NCI-H128 (cell line): ENCODE data around the gene EEFSEC.

Experiments used
- DNase-seq: peaks from one replicate; lab custom pipeline; 2025; ENCODE audit not compliant: unreplicated experiment; lab: John Stamatoyannopoulos, UW

The EEFSEC gene

GRCh38 chr3:128153156-128154041 is at the start of gene EEFSEC:
Gene EEFSEC, plus strand, starts transcription at chr3:128153481. Its CDS starts 27 bp downstream, at chr3:128153508.
- peak; percentile 10 for DNase-seq

DNA sequence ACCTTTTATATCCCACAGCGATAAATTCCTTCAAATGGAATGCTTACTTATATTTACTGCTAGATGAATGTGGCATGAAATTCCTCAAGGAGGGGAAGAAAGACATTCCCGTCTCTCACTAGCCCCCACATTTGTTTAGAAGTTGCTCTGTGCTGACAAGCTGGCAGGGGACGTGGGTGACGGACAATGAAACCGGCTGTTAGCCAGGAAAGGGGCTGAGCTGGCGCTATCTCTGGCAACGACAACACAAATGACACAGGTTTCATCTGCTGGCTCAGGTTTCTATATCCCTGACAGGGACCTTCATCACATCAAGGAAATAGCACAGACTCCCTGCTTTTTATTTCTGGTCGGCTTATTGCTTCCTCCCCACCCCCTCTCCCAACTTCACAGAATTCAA is 45.4 kb upstream of the EEFSEC start:
- DNase-seq = no peak

DNA sequence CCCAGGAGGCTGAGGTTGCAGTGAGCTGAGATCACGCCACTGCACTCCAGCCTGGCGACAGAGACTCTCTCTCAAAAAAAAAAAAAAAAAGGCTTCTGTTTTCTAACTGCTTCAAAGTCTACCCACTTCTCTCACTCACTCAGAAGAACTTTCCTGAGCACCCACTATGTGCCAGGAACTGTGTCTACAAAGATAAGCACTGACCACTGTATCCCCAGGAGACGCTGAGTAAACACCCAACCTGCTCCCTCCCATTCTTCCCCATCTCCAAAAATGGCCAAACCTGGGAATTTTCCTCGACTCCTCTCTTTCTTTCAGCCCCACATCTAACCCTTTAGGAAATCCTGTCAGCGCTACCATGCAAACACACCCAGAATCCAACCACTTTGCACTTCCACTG is 42.1 kb upstream of the EEFSEC start:
- DNase-seq = no peak

DNA sequence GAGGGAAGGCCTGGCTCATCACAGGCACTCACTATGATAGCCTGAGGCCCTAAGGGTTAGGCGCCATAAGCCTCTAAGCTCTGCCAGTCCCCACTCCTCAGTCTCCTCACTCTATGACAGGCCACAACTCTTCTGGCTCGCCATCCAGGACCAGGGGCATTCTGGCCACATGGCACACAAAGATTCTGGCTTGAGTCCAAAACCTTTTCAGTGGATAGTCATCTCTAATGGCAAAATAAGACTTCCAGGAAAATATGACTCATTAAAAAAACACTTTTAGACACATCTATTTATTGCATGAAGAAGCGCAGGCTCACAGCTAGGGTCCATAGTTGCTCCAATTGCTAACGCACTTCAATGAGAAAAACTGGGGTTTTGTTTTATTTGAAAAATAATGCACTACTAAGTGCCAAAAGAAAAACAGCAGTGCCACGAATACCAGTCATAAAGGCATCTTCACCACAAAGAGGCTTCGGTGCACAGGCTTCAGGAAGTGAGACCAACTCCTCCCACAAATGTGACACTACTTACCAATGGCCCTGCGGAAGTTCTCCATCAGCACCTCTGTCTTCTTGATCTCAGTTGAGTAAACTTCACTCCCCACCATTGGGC is 40.8 kb upstream of the EEFSEC start:
- no peak for DNase-seq

DNA sequence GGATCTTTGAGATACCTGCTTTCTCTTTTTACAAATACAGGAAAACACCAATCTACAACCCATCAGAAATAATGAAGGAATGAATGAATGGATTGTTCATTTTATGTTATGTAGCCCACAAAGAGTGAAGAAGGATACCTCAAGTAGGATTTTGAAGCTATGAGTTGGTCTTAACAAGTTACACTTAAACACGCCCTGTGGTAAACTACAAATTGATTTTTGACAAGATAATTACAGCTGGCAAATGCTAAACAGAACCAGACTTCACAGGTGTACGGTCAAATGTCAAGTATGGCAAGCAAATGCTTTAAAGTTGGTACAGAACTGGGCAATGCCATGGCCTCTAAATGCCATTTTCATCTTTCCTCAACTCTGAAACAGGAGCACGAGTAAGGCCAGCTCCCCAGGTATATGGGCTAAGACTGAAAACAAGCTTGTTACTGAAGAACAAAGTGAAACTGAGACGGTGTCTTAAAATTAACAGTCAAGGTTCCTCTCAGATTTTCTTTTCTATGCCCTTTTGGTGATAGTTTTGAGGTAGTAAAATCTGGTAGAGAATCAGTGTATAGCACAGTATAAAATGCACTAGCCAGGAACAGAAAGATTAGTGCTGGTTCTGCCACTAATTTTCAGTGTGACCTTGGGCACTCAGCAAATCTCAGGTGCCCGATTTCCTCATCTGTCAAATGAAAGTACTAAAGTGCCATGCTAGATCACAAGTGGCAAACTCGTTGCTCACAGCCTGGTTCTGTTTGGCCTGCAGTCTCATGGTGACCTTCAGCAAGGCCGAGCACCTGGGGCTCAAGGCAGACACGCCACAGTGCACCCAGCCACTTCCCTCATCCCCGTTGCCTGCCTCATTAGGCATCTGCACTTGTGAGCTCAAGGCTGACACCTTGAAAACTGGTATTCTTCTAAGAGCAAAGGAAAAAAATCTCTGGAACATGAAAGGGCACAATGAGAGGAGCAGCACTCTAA is 39.2 kb upstream of the EEFSEC start:
- no peak for DNase-seq

GRCh38 chr3:128122013-128122412 is 31.3 kb upstream of the EEFSEC start:
- DNase-seq = no peak

GRCh38 chr3:128123156-128123537 is 30.1 kb upstream of the EEFSEC start:
- DNase-seq = no peak

DNA sequence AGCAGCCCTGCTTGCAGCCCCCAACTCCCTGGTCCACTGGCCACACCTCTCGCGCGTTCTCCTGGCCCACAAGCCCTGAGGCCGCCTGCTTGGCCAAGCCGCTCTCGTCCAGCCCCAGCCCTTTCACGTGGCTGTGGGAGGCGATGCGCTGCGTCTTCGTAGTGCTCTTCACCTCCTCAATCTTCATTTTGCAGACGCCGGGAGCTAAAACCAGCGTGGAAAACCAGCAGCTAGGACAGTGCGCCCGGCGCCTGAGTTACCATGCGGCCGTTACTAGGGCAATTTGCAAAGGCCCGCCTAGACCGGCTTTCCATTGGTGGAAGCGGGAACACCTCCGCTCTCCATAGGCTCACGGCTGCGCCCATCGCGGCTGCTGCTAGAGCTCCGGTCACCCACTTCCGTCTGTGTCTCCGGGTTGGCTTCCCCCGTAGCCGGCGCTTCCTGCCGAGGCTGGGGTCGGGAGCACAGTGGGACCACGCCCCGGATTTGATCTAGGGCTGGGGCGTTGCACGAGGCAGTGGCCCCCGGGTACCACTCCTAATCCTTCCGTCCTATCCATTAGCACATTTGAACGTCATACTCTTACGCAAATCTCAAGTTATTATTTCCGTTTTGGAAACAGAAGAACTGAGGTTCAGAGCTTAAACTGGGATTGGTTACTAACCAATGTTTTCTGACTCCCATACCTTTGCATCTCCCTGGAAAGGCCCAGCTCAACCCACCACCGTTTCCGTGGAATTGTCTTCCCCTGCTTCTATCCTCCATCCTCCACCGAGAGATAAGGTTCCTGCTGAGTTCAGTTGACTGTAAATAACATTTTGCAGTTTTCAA is 29.5 kb upstream of the EEFSEC start, which contains the start of gene RUVBL1:
RUVBL1 (minus strand) TSS at position 275 of the 831 bp plus-strand sequence; CDS start at position 187, 88 bp downstream.
- DNase-seq = peak; percentile 93

GRCh38 chr3:128127236-128127635 is 26.0 kb upstream of the EEFSEC start:
- DNase-seq = no peak

DNA sequence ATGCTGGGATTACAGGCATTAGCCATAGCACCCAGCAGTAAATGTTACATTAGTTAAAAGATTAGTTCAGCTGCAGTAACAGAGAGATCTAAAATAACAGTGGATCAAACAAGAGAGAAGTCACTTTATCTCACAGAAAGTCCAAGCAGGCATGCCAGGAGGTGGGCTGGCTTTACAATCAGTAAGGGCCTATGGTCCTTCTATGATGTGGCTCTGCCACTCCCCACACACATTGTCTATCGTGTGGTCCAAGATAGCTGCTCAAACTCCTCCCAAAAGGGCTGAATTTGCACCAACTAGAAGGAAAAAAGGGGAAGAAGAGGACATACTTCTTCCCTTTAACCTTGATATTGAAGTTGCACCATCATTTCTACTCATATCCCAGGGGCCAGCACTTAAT is 25.0 kb upstream of the EEFSEC start:
- no peak for DNase-seq

- no peak for DNase-seq
Measured at GRCh38 chr3:128131897-128132646, 21.2 kb upstream of the EEFSEC start.

DNA sequence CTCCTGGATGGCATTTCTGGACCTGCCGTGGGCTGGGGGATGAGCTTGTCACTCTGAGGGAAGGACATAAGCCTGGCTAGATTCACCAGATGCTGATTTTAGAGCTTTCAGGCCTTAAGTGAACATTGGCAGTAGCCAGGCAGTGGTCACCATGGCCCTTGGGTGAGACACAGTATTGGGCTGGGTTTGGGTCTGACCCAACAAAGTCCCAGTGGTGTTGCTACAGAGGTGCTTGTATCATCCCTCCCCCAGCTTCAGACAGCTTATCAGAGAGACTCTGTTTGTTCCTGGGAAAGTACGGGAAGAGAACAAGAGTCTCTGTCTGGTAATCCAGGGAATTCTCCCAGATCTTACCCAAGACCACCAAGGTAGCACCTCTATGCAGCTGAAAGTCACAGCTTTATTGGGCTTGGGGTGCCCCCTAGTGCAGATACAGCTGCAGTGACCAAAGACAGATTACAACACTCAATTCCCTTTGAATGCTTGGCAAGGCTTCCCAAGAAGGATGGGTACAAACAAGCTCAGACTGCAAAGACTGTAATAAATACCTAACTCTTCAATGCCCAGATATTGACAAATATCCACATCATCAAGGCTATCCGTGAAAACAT is 19.9 kb upstream of the EEFSEC start:
- DNase-seq = peak; percentile 14

DNA sequence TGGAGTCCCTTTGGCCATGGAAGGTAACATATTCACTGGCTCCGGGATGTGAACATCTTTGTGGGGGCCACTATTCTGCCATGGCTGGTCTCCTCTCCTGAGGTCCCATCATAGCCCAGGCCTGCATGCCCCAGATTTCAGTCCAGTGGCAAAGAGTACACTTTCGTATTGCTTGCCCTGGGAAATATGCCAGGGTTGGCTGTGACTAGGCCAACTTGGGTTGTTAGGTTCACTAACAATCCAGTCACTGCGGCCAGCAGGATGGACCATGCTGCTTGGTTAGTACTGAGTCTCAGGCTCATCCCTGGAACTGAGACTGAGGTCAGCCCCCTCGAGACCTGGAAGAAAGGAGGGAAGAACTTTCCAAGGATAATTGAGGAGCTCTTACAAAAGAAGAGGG is 9.8 kb upstream of the EEFSEC start:
- DNase-seq = no peak

DNA sequence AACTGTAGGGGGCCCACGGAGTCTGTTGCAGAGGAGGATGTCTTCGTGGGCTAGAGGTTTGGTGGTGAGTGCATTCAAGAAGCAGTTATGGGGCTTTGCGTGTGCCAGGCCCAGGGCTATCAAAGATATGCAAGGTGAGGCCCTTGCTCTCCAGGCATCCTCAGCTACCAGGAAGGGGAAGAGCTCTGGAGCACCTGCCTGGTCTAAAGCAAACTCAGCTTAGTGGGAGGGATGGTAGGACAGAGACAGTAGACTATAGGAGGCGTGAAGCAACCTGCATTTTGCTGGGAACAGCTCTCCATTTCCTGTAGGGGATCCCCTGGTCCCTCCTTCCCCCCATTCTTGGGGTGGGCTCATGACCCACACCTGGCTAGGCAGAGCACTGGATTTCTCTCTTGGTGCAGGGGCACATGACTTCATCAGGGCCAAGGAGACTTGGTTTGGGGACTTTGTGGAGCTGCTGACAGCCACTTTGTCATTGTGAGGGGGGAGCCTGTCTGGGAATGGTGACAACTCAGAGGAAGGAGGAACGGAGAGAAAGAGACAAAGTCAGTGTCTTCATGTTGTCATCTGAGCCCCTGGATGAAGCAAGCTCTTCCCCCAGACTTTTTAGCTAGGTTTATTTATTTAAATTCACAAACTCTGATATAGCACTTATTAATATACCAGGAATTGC is 8.6 kb upstream of the EEFSEC start:
- no peak for DNase-seq

DNA sequence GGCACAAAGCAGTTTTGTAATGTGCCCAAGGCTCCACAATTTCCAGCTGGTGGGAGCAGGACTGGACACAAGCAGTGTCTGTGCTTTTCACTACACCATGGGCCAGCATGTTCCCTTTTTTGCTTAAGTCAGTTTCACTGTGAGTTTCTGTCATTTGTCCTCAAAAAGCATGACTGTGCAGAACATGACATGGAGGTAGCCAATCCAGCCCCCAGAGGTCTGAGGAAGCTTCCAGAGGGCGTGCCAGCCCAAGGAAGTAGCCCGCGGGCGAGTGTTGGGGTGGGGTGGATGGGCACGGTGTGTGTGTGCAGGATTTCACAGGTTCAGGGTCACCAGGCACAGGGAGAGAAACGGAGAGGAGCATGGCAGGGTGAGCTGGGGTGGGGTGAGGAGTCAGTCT is 8.0 kb upstream of the EEFSEC start:
- no peak for DNase-seq

GRCh38 chr3:128146201-128146600 is 7.1 kb upstream of the EEFSEC start:
- no peak for DNase-seq

- DNase-seq = no peak
Measured at GRCh38 chr3:128149650-128150049, 3.6 kb upstream of the EEFSEC start.

DNA sequence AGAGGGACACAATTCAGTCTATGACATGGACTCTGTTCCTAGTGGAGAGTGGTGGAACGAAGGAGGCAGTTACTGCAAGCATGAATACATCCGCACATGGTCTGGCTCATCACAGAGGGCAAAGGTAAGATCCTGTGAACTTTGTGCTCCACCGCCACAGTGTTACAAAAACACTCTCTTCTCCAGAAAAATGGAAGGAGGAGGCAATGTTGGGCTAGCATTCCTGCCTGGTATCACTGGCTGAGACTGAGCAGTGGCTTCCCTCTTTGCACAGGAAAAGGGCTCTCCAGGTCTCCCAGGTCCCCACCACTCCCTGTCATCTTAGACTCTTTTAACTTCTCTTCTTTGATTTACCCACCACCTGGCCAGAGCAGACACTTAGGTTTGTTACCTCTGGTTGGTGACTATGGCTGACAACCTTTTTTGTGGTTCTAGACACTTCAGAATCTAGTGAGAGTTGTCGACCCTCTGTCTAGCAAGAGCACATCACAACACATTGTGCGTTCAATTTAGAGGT is 1.5 kb upstream of the EEFSEC start:
- no peak for DNase-seq
